Measurements from ENCODE around the gene AKAP6. TPM values are rescaled to one million over a fixed set of nuclear protein-coding genes. Genes with fewer than 3 reads are reported as not detected.
"Not testable (repeated sequence)": the region's sequence is repeated elsewhere in the genome, so short reads cannot be mapped to it uniquely, and the experiment has no call there.

AKAP6 gene
- total RNA-seq, 6 experiments from 2014 or later, result 1.7 to 9.6 (median 4.3) TPM

- Histone ChIP-seq H3K4me1 (peaks cover 0 to 30% (median 9%) of the 10 kb centered on the region in 4 donors), H3K27ac (no peak overlapping the region), H3K9me3 (no peaks in the 10 kb centered on the region), H3K4me3 (no peak overlapping the region), H3K27me3 (no peaks in the 10 kb centered on the region), H3K36me3 (no peaks in the 10 kb centered on the region)
- 97% methylated on average over 2 of the region's 2 CpGs for WGBS (ENCODE audit: insufficient coverage, low coverage, low lambda C conversion rate, missing lambda C conversion rate)
- ATAC-seq, result no peak
- intact Hi-C loops (cut with DNase I), result loop anchor here in 1 of 2 donors (10.0 kb wide), 1 partner anchor 1218 kb away; no protein-coding TSS in a partner anchor
- TF ChIP-seq POLR2A (IDR thresholded peaks at IDR 0.05) (no peak), CTCF (IDR thresholded peaks at IDR 0.05) (no peak)
- DNase-seq, result no peak
Measured at GRCh38 chr14:32576977-32577376, 247.9 kb downstream of the AKAP6 start.

- H3K4me1 ChIP-seq, result peaks cover 0 to 20% (median 6%) of the 10 kb centered on the region in 4 donors
- DNase-seq (no peak), ATAC-seq (no peak)
- no peak overlapping the region for H3K27ac ChIP-seq
- H3K36me3 ChIP-seq, result no peaks in the 10 kb centered on the region
- intact Hi-C loops (cut with DNase I), result loop anchor here in 1 of 2 donors (10.0 kb wide), 1 partner anchor 1217 kb away; no protein-coding TSS in a partner anchor
- no peak for TF ChIP-seq CTCF (IDR thresholded peaks at IDR 0.05)
- no peak for TF ChIP-seq POLR2A (IDR thresholded peaks at IDR 0.05)
- no peaks in the 10 kb centered on the region for H3K27me3 ChIP-seq
- H3K9me3 ChIP-seq, result no peaks in the 10 kb centered on the region
- H3K4me3 ChIP-seq, result no peak overlapping the region
- WGBS (ENCODE audit: insufficient coverage, low coverage, low lambda C conversion rate, missing lambda C conversion rate), result 53% methylated on average over 1 of the region's 1 CpG
Measured at GRCh38 chr14:32578181-32578580, 249.1 kb downstream of the AKAP6 start.

GRCh38 chr14:32583427-32583826, 254.3 kb downstream of the AKAP6 start:
- DNase-seq; H3K9me3 ChIP-seq; H3K27ac ChIP-seq; H3K4me1 ChIP-seq; H3K36me3 ChIP-seq; intact Hi-C loops (cut with DNase I); H3K27me3 ChIP-seq; ATAC-seq; H3K4me3 ChIP-seq: not testable (repeated sequence)
- WGBS (ENCODE audit: insufficient coverage, low coverage, low lambda C conversion rate, missing lambda C conversion rate), result 60% methylated on average over 2 of the region's 13 CpGs

- H3K9me3 ChIP-seq, result no peaks in the 10 kb centered on the region
- no peak for ATAC-seq
- H3K4me3 ChIP-seq, result no peak overlapping the region
- no peaks in the 10 kb centered on the region for H3K36me3 ChIP-seq
- intact Hi-C loops (cut with DNase I), result no loop called here
- H3K4me1 ChIP-seq, result no peaks in the 10 kb centered on the region
- H3K27ac ChIP-seq, result no peak overlapping the region
- H3K27me3 ChIP-seq, result no peaks in the 10 kb centered on the region
- TF ChIP-seq CTCF (IDR thresholded peaks at IDR 0.05) (no peak), POLR2A (IDR thresholded peaks at IDR 0.05) (no peak)
- no peak for DNase-seq
- WGBS (ENCODE audit: insufficient coverage, low coverage, low lambda C conversion rate, missing lambda C conversion rate), result 90% methylated on average over 3 of the region's 5 CpGs
Measured at GRCh38 chr14:32584079-32584478, 255.0 kb downstream of the AKAP6 start.

GRCh38 chr14:32587461-32587860, 258.4 kb downstream of the AKAP6 start:
- intact Hi-C loops (cut with DNase I), result no loop called here
- no peaks in the 10 kb centered on the region for H3K27me3 ChIP-seq
- WGBS (ENCODE audit: insufficient coverage, low coverage, low lambda C conversion rate, missing lambda C conversion rate), result 38% methylated on average over 1 of the region's 1 CpG

More at GRCh38 chr14:32587461-32587860, 258.4 kb downstream of the AKAP6 start:
- ATAC-seq (no peak), DNase-seq (no peak)
- no peaks in the 10 kb centered on the region for H3K9me3 ChIP-seq
- H3K4me1 ChIP-seq, result no peaks in the 10 kb centered on the region
- TF ChIP-seq CTCF (IDR thresholded peaks at IDR 0.05) (no peak), POLR2A (IDR thresholded peaks at IDR 0.05) (no peak)
- no peaks in the 10 kb centered on the region for H3K36me3 ChIP-seq
- H3K27ac ChIP-seq, result no peak overlapping the region
- no peak overlapping the region for H3K4me3 ChIP-seq

Data from right lobe of liver (tissue), 6 donors.